Coronary artery (tissue), 2 donors: ENCODE measurements around the gene TIMM23.
"Not testable (repeated sequence)": the region's sequence is repeated elsewhere in the genome, so short reads cannot be mapped to it uniquely, and the experiment has no call there.

ENCODE experiments used
- DNase-seq: peaks from one replicate; pipeline ENCODE4 v3.0.0-alpha.2; 2017; ENCODE audit warnings: low spot score
- H3K27ac ChIP-seq, 2 donors: fragments of 200-600 bp; sonication (generic); one replicate each; pipeline ENCODE4 v1.5.1; 2016 to 2019
- H3K4me3 ChIP-seq: fragments of 200-600 bp; sonication (generic); 2 replicates; pipeline ENCODE4 v1.5.1; 2016; ENCODE audit warnings: mild to moderate bottlenecking, moderate library complexity
- CTCF ChIP-seq: fragments of 200-600 bp; sonication (generic); IDR thresholded peaks from one replicate; pipeline ENCODE4 v1.5.1; 2019; ENCODE audit warnings: antibody characterized with exemption

TIMM23 gene

GRCh38 chr10:45983538-45984186 is 11.4 kb downstream of the TIMM23 start:
- DNase-seq, H3K4me3 ChIP-seq, H3K27ac ChIP-seq: not testable (repeated sequence)

GRCh38 chr10:45984473-45984872 is 12.2 kb downstream of the TIMM23 start:
- not testable (repeated sequence) for DNase-seq, H3K27ac ChIP-seq, H3K4me3 ChIP-seq

DNA sequence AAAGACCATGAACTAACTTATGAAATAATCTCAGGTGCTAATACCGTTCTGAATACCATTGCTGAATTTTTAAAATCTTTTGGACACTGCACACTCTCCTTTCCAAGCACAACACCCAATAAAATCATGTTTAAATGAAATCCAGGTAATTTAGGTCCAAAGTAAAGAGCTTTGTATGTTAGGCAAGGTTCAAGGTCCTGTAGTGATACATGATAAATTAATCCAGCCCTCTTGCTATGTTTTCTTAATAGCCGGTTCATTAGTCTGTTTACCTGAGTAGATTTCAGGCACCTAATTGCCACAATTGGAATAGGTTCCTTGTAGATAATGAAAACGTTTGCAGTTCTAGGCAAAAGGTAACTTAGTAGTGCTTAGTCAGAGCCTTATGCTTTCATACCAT is 13.3 kb downstream of the TIMM23 start:
- not testable (repeated sequence) for H3K27ac ChIP-seq, DNase-seq, H3K4me3 ChIP-seq

DNA sequence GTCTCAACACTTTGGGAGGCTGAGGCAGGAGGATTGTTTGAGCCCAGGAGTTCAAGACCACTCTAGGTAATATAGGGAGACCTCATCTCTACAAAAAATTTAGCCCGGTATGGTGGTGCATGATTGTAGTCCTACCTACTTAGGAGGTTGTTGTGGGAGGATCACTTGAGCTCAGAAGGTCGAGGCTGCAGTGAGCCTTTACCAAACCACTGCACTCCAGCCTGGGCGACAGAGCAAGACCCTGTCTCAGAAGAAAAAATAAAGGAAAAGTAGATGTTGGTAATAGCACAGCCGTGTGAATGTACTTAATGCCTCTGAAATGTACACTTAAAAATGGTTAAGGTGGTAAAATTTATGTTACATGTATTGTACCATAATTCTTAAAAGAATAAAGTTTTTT is 25.3 kb downstream of the TIMM23 start:
- no peak for TF ChIP-seq CTCF
- no peak overlapping the region for H3K4me3 ChIP-seq
- no peak for DNase-seq
- H3K27ac ChIP-seq: no peak overlapping the region

DNA sequence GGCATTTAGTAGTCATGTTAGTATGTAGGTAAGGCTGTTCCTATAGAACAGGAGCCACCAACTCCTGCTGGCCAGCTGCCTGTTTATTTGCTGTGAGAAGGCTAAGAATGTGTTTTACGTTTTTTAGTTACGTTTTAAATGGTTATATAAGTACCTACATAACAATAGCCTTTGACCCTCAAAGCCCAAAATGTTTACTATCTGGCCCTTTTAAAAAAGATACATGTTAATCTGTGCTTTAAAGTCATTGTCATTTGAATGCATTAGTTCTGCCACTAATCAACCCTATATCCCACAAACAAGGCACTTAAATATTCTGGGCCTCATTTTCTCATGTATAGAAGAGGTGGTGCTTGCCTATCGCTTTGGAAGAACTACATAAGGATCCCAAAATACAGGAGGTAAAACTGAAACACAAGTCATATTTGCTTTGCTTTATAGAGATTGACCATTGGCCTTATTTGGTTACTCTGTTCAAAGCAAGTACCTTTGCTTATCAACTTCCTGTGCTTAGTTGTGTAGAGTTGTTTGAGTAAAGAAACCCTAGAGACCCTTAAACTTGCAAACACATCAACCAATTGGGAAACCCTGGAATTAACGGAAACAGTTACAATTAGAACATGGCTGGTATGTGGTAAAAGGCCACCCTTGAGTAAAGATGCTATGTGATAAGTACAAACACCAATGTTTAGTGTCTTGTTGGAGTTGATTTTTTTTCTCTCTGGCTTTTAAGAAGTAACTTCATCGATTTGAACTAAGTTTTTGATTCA is 25.9 kb downstream of the TIMM23 start:
- DNase-seq: no peak
- Histone ChIP-seq H3K4me3 (no peak overlapping the region), H3K27ac (no peak overlapping the region)
- TF ChIP-seq CTCF: no peak

DNA sequence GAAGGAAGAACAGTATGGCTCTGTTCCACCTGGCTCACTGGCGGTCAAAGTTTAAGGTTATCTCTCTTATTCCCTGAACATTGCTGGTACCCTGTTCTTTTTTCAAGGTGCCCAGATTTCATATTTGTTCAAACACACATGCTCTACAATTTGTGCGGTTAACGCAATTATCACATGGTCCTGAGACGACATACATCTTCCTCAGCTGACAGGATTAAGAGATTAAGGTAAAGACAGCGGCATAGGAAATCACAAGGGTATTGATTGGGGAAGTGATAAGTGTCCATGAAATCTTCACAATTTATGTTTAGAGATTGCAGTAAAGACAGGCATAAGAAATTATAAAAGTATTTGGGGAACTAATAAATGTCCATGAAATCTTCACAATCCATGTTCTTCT is 27.7 kb downstream of the TIMM23 start:
- DNase-seq, H3K4me3 ChIP-seq, H3K27ac ChIP-seq: not testable (repeated sequence)

- no peak overlapping the region for H3K27ac ChIP-seq
- no peak for TF ChIP-seq CTCF
- DNase-seq: no peak
- H3K4me3 ChIP-seq: no peak overlapping the region
Measured at GRCh38 chr10:46000538-46000937, 28.2 kb downstream of the TIMM23 start.

GRCh38 chr10:46001187-46001756 is 29.0 kb downstream of the TIMM23 start:
- Histone ChIP-seq H3K27ac (no peak overlapping the region), H3K4me3 (no peak overlapping the region)
- TF ChIP-seq CTCF: no peak
- no peak for DNase-seq

DNA sequence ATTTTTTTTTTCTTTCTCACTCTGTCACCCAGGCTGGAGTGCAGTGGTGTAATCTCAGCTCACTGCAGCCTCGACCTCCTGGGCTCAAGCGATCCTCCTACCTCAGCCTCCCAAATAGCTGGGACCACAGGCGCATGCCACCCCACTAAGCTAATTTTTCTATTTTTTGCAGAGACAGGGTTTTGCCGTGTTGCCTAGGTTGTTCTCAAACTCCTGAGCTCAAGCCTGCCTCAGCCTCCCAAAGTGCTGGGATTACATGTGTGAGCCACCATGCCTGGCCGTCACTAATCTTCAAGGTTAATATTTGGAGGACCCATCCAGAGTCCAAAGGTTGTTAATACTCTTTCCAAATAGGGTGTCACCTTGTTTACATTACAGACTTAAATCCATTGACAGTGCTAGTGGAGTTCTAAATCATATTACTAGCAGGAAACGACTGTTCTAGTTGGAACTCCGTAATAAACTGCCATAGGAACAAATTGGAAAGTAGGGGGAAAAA is 29.9 kb downstream of the TIMM23 start:
- H3K4me3 ChIP-seq, DNase-seq, H3K27ac ChIP-seq: not testable (repeated sequence)
